ENCODE results near the gene NFIB. TPM values are rescaled to one million over a fixed set of nuclear protein-coding genes. Genes with fewer than 3 reads are reported as not detected.

NFIB gene
- total and polyA plus RNA-seq, 2 of the 13 experiments (the other 11 are each of a cell fraction or from before 2014, with no cell fraction given), result 0.98 to 4.6 TPM

- TF ChIP-seq ZBTB14 (CRISPR knock-in tag; IDR thresholded peaks at IDR 0.05) (peak; percentile 73), ZNF263 (CRISPR knock-in tag; IDR thresholded peaks at IDR 0.05) (peak; percentile 94), ZNF687 (CRISPR knock-in tag; IDR thresholded peaks at IDR 0.05) (peak; percentile 77), BCL6 (CRISPR knock-in tag; IDR thresholded peaks at IDR 0.05) (no peak), MIER3 (CRISPR knock-in tag; IDR thresholded peaks at IDR 0.05; ENCODE audit: borderline replicate concordance) (no peak), TFDP1 (CRISPR knock-in tag; IDR thresholded peaks at IDR 0.05; ENCODE audit: borderline replicate concordance) (peak; percentile 79; the same call in 1 of the 2 replicates), AGO2 (optimal IDR thresholded peaks at IDR 0.05; ENCODE audit: low read depth, low read length) (peak; percentile 77), FOSL2 (CRISPR knock-in tag; IDR thresholded peaks at IDR 0.05) (no peak), ZNF329 (CRISPR knock-in tag; IDR thresholded peaks at IDR 0.05; ENCODE audit: low read depth) (no peak), POLR2A (IDR thresholded peaks at IDR 0.05; ENCODE audit: insufficient read depth in 1 of 2, low read depth in 2 of 2, low read length in 2 of 2) (0 out of 4 replicates have a peak, but pooled peaks have one; percentile 11 to 40), ZNF563 (CRISPR knock-in tag; IDR thresholded peaks at IDR 0.05) (peak; percentile 82), ZSCAN25 (CRISPR knock-in tag; IDR thresholded peaks at IDR 0.05) (peak; percentile 53; the same call in 1 of the 2 replicates), AGO1 (IDR thresholded peaks at IDR 0.05; ENCODE audit: low read depth, low read length, poor library complexity, severe bottlenecking) (peak; percentile 4), ZBTB43 (CRISPR knock-in tag; conservative IDR thresholded peaks at IDR 0.05) (0 out of 2 replicates have a peak, but pooled peaks have one; percentile 41), TFDP2 (CRISPR knock-in tag; IDR thresholded peaks at IDR 0.05) (0 out of 2 replicates have a peak, but pooled peaks have one; percentile 50), GLI4 (CRISPR knock-in tag; IDR thresholded peaks at IDR 0.05; ENCODE audit: borderline replicate concordance) (no peak), RNF2 (conservative IDR thresholded peaks at IDR 0.05; ENCODE audit: low read depth) (peak; percentile 71), RAD21 (CRISPR knock-in tag; IDR thresholded peaks at IDR 0.05) (peak; percentile 33; the same call in 1 of the 2 replicates), EP300 (IDR thresholded peaks at IDR 0.05; ENCODE audit: low read depth in 2 of 2, low read length in 2 of 2) (0 out of 4 replicates have a peak, but pooled peaks of 1 of the 2 experiments have one; percentile 1), EP300 (CRISPR knock-in tag; IDR thresholded peaks at IDR 0.05; ENCODE audit: borderline replicate concordance) (no peak)
Measured at GRCh38 chr9:14314929-14315874, 1.3 kb upstream of the NFIB start (continued).

All from HepG2 (cell line).